ENCODE results near the gene TXNDC2.

- TF ChIP-seq, protein P1, sequence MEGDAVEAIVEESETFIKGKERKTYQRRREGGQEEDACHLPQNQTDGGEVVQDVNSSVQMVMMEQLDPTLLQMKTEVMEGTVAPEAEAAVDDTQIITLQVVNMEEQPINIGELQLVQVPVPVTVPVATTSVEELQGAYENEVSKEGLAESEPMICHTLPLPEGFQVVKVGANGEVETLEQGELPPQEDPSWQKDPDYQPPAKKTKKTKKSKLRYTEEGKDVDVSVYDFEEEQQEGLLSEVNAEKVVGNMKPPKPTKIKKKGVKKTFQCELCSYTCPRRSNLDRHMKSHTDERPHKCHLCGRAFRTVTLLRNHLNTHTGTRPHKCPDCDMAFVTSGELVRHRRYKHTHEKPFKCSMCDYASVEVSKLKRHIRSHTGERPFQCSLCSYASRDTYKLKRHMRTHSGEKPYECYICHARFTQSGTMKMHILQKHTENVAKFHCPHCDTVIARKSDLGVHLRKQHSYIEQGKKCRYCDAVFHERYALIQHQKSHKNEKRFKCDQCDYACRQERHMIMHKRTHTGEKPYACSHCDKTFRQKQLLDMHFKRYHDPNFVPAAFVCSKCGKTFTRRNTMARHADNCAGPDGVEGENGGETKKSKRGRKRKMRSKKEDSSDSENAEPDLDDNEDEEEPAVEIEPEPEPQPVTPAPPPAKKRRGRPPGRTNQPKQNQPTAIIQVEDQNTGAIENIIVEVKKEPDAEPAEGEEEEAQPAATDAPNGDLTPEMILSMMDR (IDR thresholded peaks at IDR 0.05) = no peak
- no peak for TF ChIP-seq ZFX (IDR thresholded peaks at IDR 0.05; ENCODE audit: borderline replicate concordance)
These were observed 14.5 kb upstream of the TXNDC2 start for GRCh38 chr18:9871244-9871746.
